ENCODE data around the gene SSBP4. TPM values are rescaled to one million over a fixed set of nuclear protein-coding genes. Genes with fewer than 3 reads are reported as not detected.
A peak's percentile ranks its signal among the peaks of the same experiment; 100 is the strongest.
"Not testable (repeated sequence)": the region's sequence is repeated elsewhere in the genome, so short reads cannot be mapped to it uniquely, and the experiment has no call there.

Gene SSBP4
- total RNA-seq: 100 to 1,000 TPM in 1 of 2 donors, 10 to 100 TPM in 1; 31.7 to 102 TPM

DNA sequence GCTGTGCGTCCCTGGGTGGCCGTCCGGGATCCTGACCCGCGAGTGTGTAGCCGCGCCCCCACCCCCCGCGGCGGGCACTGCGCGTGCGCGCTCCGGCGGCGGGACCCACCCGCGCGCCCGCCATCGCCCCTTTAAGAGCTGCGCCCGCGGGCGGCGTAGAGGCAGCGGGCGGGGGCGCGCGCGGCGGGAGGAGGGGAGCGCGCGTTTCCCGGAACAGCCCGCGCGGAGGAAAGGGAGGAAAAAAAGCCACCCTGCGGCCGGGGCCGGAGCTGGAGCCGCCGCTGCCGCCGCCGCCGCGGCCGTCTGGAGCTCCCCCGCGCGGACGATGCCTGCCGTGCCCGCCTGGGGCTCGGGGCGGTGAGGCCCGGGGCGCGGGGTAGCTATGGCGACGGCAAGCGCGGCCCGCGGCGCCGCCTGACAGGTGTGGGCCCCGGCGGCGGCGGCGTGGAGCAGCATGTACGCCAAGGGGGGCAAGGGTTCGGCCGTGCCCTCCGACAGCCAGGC, at the start of gene SSBP4:
Gene SSBP4 (plus strand): TSS at position 204 of the 504 bp plus-strand sequence. CDS start 251 bp downstream, at position 455.
- DNase-seq (ENCODE audit: low spot score in 2 of 2) (peak in 1 of 2 donors; percentile 84), ATAC-seq (peak; percentile 57 to 62)
- peak within 1 kb of the TSS; percentile 74 to 84 for H3K27ac Mint-ChIP-seq
- H3K36me3 Mint-ChIP-seq: peaks cover 0 to 6% of the 10 kb centered on the region in 2 donors
- no peaks in the 10 kb centered on the region for H3K9me3 Mint-ChIP-seq

DNA sequence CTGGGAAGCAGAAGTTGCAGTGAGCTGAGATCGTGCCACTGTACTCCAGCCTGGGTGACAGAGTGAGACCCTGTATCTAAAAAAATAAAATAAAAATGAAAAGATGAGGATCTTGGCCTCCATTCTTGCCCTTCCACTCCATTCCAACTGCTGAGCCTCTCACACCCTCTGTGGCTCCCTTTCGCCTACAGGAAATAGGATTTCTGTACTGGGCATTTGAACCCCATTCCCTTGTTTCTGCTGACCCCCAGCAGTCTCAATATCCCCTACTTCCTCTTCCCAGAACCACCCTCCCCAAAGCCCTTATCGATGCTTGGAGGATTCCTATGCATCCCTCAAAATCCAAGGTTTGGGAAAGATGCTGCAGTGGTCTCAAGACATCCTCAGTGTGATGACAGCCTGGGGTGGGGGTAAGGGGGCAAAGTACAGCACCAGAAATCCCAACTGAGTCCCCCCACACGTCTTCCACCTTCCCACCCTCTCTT, 45.7 kb upstream of the SSBP4 start:
- Mint-ChIP-seq H3K36me3 (no peaks in the 10 kb centered on the region), H3K27ac (peak overlapping the region; percentile 74 to 91), H3K9me3 (no peaks in the 10 kb centered on the region)
- DNase-seq (ENCODE audit: low spot score in 2 of 2) (no peak), ATAC-seq (no peak)

DNA sequence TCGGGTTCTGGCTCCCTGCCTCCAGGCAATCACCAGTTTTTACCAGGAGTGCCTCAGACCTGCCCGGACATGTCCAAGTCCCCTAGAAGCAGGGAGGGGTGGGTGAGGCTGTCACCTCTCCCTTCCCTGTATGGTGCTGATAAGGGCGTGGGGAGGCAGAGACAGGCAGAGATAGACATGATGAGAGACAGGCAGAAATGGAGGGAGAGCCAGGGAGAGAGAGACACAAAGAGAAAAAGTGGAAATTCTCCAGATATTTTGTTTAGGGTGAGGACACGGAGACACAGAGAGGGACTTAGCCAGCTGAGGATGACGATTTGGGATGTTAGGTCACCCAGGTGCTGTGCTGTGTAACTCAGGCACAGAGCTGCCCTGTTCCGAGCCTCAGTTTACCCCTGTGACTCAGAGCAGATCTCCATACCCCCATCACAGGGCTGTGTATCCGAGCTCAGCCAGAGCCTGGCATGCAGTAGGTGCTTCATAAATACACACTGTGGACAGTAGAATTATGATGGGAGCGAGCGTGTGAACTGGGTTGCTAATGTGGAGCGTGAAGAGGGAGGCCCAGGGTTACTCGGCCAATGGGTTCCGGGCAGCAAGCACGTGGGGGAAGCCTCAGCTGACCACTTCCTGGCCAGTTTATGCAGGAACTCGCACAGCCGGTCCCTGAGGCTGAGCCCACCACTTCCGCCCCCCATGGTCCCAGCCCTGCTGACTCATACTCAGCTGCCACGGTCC, 45.1 kb upstream of the SSBP4 start:
- no peaks in the 10 kb centered on the region for H3K36me3 Mint-ChIP-seq
- H3K27ac Mint-ChIP-seq: peak overlapping the region; percentile 41 to 91
- ATAC-seq (peak; percentile 63 to 98), DNase-seq (ENCODE audit: low spot score in 2 of 2) (peak in 1 of 2 donors; percentile 92)
- no peaks in the 10 kb centered on the region for H3K9me3 Mint-ChIP-seq

DNA sequence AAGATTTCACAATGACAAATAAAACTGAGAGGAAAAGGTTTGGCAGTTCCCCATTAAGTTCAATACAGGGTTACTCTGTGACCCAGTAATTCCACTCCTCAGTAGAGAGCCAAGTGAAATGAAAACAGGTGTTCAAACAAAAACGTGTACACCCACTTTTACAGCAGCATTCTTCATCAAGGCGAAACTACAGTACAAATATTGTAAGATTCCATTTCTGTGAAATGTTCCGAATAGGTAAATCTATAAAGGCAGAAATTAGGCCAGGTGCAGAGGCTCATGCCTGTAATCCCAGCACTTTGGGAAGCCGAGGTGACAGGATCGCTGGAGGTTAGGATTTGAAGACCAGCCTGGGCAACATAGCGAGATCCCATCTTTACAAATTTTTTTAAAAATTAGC, 42.2 kb upstream of the SSBP4 start:
- no peaks in the 10 kb centered on the region for H3K9me3 Mint-ChIP-seq

DNA sequence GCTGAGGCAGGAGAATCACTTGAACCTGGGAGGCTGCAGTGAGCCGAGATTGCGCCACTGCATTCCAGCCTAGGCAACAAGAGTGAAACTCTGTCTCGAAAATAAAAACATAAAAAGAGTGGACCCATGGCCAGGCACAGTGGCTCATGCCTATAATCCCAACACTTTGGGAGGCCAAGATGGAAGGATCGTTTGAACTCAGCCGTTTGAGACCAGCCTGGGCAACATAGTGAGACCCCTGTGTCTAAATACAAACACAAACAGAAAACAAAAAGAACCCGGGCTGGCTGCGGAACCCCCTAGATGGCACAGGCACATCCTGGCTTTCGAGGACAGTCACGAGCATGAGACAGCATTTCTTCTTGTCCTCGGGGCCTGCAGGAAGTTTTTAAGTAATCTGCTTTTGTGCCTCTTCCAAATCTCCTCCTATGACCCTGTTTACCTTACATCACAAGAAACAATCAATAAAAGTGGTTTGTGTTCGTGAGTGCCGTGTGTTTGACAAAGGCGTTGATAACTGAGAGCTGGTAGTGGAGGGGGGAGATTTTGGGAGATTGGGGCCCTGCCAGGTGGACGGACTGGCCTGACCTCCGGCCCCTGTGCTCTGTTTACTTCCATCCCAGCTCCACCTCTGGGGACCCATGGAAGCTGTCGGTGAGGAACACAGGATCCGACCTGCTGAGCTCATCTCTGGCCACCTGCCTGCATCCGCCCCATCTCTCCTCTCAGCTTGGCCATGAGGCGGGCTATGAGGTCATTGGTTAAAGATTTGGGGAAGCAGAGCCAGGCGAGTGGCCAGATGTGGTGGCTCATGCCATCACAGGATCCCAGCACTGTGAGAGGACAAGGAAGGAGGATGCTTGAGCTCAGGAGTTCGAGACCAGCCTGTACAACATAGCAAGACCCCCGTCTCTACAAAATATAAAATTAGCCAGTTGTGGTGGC, 39.1 kb upstream of the SSBP4 start:
- H3K36me3 Mint-ChIP-seq: no peaks in the 10 kb centered on the region
- ATAC-seq (no peak), DNase-seq (ENCODE audit: low spot score in 2 of 2) (no peak)
- H3K9me3 Mint-ChIP-seq: no peaks in the 10 kb centered on the region
- H3K27ac Mint-ChIP-seq: no peak overlapping the region

More for the DNA sequence above, 42.2 kb upstream of the SSBP4 start:
- ATAC-seq: no peak
- H3K27ac Mint-ChIP-seq: no peak overlapping the region
- H3K36me3 Mint-ChIP-seq: no peaks in the 10 kb centered on the region
- DNase-seq (ENCODE audit: low spot score in 2 of 2): no peak

DNA sequence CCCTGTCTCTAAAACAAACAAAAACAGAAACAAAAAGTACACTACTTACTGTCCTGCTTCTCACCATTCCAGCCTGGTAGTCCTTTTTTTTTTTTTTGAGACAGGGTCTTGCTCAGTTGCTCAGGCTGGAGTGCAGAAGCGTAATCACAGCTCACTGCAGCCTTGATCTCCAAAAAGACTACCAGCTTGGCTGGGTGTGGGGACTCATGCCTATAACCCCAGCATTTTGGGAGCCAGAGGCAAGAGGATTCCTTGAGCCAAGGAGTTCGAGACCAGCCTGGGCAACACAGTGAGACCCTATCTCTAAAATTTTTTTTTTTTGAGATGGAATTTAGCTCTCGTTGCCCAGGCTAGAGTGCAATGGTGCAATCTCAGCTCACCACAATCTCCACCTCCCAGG, 38.4 kb upstream of the SSBP4 start:
- H3K36me3 Mint-ChIP-seq: no peaks in the 10 kb centered on the region
- no peak overlapping the region for H3K27ac Mint-ChIP-seq
- ATAC-seq (no peak), DNase-seq (ENCODE audit: low spot score in 2 of 2) (no peak)
- H3K9me3 Mint-ChIP-seq: no peaks in the 10 kb centered on the region

DNA sequence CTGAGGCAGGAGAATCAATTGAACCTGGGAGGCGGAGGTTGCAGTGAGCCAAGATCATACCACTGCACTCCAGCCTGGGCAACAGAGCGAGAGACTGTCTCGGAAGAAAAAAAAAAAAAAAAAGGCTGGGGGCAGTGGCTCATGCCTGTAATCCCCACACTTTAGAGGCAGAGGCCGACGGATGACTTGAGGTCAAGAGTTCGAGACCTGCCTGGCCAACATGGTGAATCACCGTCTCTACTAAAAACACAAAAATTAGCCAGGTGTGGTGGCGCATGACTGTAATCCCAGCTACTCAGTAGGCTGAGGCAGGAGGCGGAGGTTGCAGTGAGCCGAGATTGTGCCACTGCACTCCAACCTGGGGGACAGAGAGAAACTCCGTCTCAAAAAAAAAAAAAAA, 35.6 kb upstream of the SSBP4 start:
- DNase-seq (ENCODE audit: low spot score in 2 of 2); ATAC-seq; H3K36me3 Mint-ChIP-seq; H3K27ac Mint-ChIP-seq; H3K9me3 Mint-ChIP-seq: not testable (repeated sequence)

DNA sequence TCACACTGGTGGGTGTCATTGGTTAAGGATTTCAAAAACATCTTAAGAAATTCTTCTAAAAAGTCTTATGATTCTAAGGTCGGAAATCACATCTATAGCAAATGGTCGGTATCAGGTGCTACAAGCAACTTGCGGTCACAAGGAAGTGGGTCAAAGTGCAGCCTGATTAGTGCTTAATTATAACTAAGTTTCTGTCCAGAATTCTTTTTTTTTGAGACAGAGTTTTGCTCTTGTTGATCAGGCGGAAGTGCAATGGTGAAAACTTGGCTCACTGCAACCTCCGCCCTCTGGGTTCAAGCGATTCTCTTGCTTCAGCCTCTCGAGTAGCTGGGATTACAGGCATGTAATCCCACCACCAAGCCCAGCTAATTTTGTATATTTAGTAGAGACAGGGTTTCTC, 34.4 kb upstream of the SSBP4 start:
- Mint-ChIP-seq H3K9me3 (no peaks in the 10 kb centered on the region), H3K27ac (peak overlapping the region in 1 of 2 donors; percentile 60), H3K36me3 (no peaks in the 10 kb centered on the region)
- no peak for DNase-seq (ENCODE audit: low spot score in 2 of 2)
- no peak for ATAC-seq

DNA sequence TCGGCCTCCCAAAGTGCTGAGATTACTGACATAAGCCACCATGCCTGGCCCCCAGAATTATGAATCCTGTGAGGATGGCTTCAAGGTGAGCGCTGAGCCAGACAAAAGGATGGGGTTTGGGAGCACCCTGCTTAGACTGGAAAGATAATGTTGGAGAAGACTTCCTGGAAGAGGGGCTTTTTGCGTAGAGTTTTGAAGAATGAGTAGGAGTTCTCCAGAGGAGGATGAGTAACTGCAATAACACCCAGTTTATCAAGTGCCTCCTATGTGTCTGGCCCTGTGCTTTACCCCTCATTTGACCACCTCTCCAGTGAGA, 33.9 kb upstream of the SSBP4 start:
- Mint-ChIP-seq H3K9me3 (no peaks in the 10 kb centered on the region), H3K36me3 (no peaks in the 10 kb centered on the region), H3K27ac (no peak overlapping the region)
- ATAC-seq (no peak), DNase-seq (ENCODE audit: low spot score in 2 of 2) (no peak)

DNA sequence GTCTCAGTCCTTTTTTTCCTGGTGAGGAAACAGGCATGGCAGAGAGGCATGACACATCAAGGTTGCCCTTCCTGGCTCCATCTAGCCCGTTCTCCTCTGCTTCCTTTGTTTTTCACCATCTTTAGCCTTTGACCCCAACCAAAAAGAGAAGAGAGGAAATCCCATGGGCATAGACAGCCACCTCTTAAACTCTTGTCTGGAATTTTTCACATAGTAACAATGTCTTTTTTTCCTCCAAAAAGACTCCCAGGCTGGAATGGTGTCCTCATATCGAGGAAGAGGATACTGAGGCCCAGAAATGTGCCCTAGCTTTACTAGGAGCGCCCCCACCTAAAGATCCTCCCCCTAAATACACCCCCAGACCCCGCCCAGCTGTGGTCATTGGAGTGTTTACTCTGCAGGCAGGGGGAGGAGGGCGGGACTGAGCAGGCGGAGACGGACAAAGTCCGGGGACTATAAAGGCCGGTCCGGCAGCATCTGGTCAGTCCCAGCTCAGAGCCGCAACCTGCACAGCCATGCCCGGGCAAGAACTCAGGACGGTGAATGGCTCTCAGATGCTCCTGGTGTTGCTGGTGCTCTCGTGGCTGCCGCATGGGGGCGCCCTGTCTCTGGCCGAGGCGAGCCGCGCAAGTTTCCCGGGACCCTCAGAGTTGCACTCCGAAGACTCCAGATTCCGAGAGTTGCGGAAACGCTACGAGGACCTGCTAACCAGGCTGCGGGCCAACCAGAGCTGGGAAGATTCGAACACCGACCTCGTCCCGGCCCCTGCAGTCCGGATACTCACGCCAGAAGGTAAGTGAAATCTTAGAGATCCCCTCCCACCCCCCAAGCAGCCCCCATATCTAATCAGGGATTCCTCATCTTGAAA, 33.3 kb upstream of the SSBP4 start, which contains the start of gene GDF15:
Gene GDF15 (plus strand): TSS at position 484 of the 868 bp plus-strand sequence. CDS start 32 bp downstream, at position 516.
- H3K9me3 Mint-ChIP-seq: no peaks in the 10 kb centered on the region
- DNase-seq (ENCODE audit: low spot score in 2 of 2) (peak in 1 of 2 donors; percentile 63), ATAC-seq (peak in 1 of 2 donors; percentile 25)
- no peaks in the 10 kb centered on the region for H3K36me3 Mint-ChIP-seq
- no peak within 1 kb of the TSS for H3K27ac Mint-ChIP-seq

DNA sequence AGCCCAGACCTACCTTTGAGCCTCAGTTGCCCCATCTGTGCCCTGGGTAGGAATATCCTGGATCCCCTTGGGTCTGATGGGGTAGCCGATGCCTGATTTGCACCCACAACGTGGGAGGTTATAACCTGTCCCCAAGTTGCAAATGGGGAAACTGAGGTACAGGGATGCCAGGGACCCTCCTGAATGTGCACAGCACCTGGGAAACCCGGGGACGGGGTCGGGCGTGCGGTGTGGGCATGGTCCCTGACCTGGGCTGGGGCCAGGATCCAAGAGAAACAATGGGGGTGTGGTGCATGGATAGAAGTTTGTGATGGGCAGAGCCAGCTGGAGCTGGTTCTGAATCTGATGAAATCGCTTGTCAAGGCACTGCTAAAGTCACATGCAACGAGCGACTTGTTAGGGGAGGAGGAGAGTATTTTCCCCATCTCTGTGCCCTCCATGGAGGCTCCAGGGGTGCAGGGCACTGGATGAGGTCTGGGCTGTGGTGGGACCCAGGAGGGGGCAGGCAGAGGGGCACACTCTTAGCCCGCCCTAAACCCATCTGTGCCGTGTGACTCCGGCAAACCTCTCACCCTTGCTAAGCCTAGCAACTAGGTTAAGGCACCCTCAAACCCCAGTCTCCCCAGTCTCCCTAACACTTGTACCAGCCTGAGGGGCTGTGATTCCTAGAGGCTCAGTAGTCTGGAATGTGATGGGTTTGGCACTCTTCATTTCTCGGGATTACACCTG, 32.5 kb upstream of the SSBP4 start:
- Mint-ChIP-seq H3K36me3 (no peaks in the 10 kb centered on the region), H3K27ac (no peak overlapping the region), H3K9me3 (no peaks in the 10 kb centered on the region)
- ATAC-seq: no peak
- no peak for DNase-seq (ENCODE audit: low spot score in 2 of 2)

DNA sequence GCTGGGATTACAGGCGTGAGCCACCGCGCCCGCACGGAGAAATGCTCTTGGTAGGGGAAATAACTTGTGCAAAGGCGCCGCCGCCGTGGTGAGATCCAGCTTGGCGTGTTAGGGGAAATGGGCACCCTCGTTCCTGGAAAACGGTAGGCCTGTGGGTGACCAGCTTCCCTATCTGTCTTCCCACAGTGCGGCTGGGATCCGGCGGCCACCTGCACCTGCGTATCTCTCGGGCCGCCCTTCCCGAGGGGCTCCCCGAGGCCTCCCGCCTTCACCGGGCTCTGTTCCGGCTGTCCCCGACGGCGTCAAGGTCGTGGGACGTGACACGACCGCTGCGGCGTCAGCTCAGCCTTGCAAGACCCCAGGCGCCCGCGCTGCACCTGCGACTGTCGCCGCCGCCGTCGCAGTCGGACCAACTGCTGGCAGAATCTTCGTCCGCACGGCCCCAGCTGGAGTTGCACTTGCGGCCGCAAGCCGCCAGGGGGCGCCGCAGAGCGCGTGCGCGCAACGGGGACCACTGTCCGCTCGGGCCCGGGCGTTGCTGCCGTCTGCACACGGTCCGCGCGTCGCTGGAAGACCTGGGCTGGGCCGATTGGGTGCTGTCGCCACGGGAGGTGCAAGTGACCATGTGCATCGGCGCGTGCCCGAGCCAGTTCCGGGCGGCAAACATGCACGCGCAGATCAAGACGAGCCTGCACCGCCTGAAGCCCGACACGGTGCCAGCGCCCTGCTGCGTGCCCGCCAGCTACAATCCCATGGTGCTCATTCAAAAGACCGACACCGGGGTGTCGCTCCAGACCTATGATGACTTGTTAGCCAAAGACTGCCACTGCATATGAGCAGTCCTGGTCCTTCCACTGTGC, 30.9 kb upstream of the SSBP4 start:
- H3K27ac Mint-ChIP-seq: no peak overlapping the region

DNA sequence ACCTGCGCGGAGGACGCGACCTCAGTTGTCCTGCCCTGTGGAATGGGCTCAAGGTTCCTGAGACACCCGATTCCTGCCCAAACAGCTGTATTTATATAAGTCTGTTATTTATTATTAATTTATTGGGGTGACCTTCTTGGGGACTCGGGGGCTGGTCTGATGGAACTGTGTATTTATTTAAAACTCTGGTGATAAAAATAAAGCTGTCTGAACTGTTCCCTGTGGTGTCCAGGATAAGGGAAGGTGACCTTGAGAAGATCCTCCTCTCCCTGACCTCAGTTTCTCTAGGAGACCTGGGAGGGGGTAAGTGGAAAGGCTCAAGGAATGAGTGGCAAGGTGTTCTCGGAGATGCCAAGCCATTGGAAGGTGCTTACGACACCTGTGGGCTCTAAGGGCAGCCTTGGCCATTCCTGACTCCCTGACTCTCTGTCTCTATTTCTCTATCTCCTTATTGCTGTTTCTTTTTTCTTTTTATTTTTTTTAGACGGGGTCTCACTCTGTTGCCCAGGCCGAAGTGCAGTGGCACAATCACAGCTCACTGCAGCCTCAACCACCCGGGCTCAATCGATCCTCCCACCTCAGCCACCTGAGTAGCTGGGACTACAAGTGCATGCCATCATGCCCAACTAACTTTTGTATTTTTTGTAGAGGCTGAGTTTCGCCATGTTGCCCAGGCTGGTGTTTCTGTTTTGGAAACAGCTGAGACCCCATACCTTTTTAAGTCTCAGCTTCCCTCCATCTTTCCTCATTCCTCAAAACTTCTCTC, 30.1 kb upstream of the SSBP4 start:
- no peak overlapping the region for H3K27ac Mint-ChIP-seq

More for the DNA sequence above, 30.9 kb upstream of the SSBP4 start:
- DNase-seq (ENCODE audit: low spot score in 2 of 2): peak; percentile 79 to 90
- no peaks in the 10 kb centered on the region for H3K36me3 Mint-ChIP-seq
- ATAC-seq: peak; percentile 89 to 91
- H3K9me3 Mint-ChIP-seq: no peaks in the 10 kb centered on the region

DNA sequence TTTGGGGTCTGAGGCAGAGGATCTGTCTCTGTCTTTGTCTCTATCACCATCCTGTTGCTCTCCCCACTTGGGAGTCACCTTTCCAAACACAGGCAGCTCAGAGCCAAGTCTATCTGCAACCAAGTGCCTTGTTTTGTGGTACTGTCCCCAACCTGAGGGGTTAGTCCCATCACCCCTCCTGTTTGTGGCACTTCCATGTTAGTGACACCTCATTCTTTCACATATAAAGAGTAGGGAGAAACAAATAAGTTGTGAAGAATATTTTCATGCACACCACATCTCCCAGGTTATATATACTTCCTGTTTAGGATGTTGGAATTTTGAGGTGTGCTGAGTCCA, 29.5 kb upstream of the SSBP4 start:
- Mint-ChIP-seq H3K36me3 (no peaks in the 10 kb centered on the region), H3K9me3 (no peaks in the 10 kb centered on the region), H3K27ac (no peak overlapping the region)
- DNase-seq (ENCODE audit: low spot score in 2 of 2): no peak
- no peak for ATAC-seq

More for the DNA sequence above, 30.1 kb upstream of the SSBP4 start:
- no peaks in the 10 kb centered on the region for H3K36me3 Mint-ChIP-seq
- no peak for ATAC-seq
- H3K9me3 Mint-ChIP-seq: no peaks in the 10 kb centered on the region
- no peak for DNase-seq (ENCODE audit: low spot score in 2 of 2)

All from activated naive CD4-positive, alpha-beta T cell treated with anti-CD3 and anti-CD28 coated beads, Interleukin-2, amount 50 U/mL, for 72 hours (primary cell).